Heart right ventricle (tissue), 16 donors: ENCODE data around the gene LRRC10. TPM values are rescaled to one million over a fixed set of nuclear protein-coding genes. Genes with fewer than 3 reads are reported as not detected.

ENCODE experiments used
- ATAC-seq, 8 donors: fragments of 200-7000 bp; cut with Tn5 transposase; one replicate each; pipeline ENCODE4 v1.9.1; 2020; ENCODE audit warnings: mild to moderate bottlenecking in 8 of 8, moderate library complexity in 8 of 8, moderate number of reproducible peaks in 1 of 8
- DNase-seq, 2 donors: peaks; one replicate each; pipeline ENCODE4 v3.0.0-alpha.2; 2020
- H3K27ac ChIP-seq, 10 donors: fragments of 200-600 bp; sonication (generic) in 2 of 10; one replicate each; pipeline versions ENCODE4 v1.5.0 to v1.8.0; 2020 to 2022; ENCODE audit warnings: mild to moderate bottlenecking in 3 of 10
- H3K27me3 ChIP-seq, 7 donors: fragments of 200-600 bp; one replicate each; pipeline ENCODE4 v1.8.0; 2021 to 2022; ENCODE audit warnings: mild to moderate bottlenecking in 2 of 7
- H3K36me3 ChIP-seq, 9 donors: fragments of 200-600 bp; sonication (generic) in 1 of 9; one replicate each; pipeline versions ENCODE4 v1.5.0 to v1.8.0; 2020 to 2022; ENCODE audit warnings: mild to moderate bottlenecking in 2 of 9
- H3K4me1 ChIP-seq, 9 donors: fragments of 200-600 bp; sonication (generic) in 1 of 9; one replicate each; pipeline versions ENCODE4 v1.5.0 to v1.8.0; 2020 to 2022; ENCODE audit warnings: mild to moderate bottlenecking in 4 of 9
- H3K4me3 ChIP-seq, 10 donors: fragments of 200-600 bp; sonication (generic) in 2 of 10; one replicate each; pipeline versions ENCODE4 v1.5.0 to v1.8.0; 2020 to 2022; ENCODE audit warnings: mild to moderate bottlenecking in 7 of 10, moderate library complexity in 2 of 10
- H3K9me3 ChIP-seq, 11 donors: fragments of 200-600 bp in 10 of 11; sonication (generic) in 2 of 11; one replicate each; pipeline versions ENCODE4 v1.5.0 to v1.8.0; 2013 to 2022; ENCODE audit warnings: mild to moderate bottlenecking in 2 of 11, control low read depth in 1 of 11, moderate library complexity in 1 of 11
- WGBS, 2 donors: extraction: QIAGEN DNeasy Blood & Tissue Kit; methylation state at CpG; one replicate each; pipeline ENCODE4 v1.1.7; 2013; ENCODE audit warnings: inconsistent platforms in 1 of 2; 5-methylcytosine and 5-hydroxymethylcytosine counted together
- intact Hi-C, 10 donors: fragments of 100-400 bp; cut with DNase I; formaldehyde crosslinking; loops; one replicate each; pipeline versions ENCODE4 v1.11.1 to v1.14.2; 2022
- polyA plus RNA-seq, 2 donors: library from polyadenylated mRNA; stranded (reverse); fragments of 200-250 nt; gene quantifications; one replicate each; pipeline ENCODE4 v1.2.3, GENCODE V29; 2013
- total RNA-seq, 10 donors: library from RNA; stranded (reverse); fragmentation: NEBNext Ultra II Directional in 3 of 10; extraction: Animal tissue kit (Norgen Biotek cat#: 25700) in 3 of 10; gene quantifications; one replicate each; pipeline versions ENCODE4 v1.2.1 to v1.2.4, GENCODE V29; 2021 to 2023
- TF ChIP-seq, protein P1 (sequence below), 9 donors: fragments of 200-600 bp; sonication (generic) in 2 of 9; IDR thresholded peaks; one replicate each; pipeline versions ENCODE4 v1.5.0 to v1.8.0; 2021 to 2022; ENCODE audit warnings: antibody characterized with exemption in 9 of 9, mild to moderate bottlenecking in 5 of 9, moderate library complexity in 1 of 9
- donor health status: Arrhythmogenic right ventricular cardiomyopathy.
- donor health status: ischemic (EF 13 %, LVEDD 7.1; RV severe dilation, severe dysfunction).
- donor health status: healthy with polysubstance abuse.
- donor health status: DM: no; HTN: yes; CAD: no.
- donor health status: DM: no; HTN: no; CAD: no.
- donor health status: ischemic (EF 25% LVEDD 6.9; RV normal size, moderate dysfunction).
- donor health status: ischemic (EF 25% LVEDD 5.7; RV mildly dilated, moderate dysfunction).
- donor health status: healthy.
- donor health status: DM: yes; HTN: yes; CAD: no.
- donor health status: Ischemic cardiomyopathy.
- donor health status: ischemic (EF 35%, LVEDD 5.7; RV mildly dilated, moderate dysfunction).
- donor health status: nonischemic (EF 11% LVEDD 7.7; RV severe dilation, severe dysfunction).
- donor health status: DM: yes; HTN: yes; CAD: no.
- donor health status: PGD.
- donor health status: ischemic (EF 29% LVEDD 5.4; RV normal size, mild dysfunction).
- donor health status: nonischemic (EF 23%, LVEDD 6.1; RV moderate dilation, normal function).

Gene LRRC10
- total and polyA plus RNA-seq, 12 donors = 3.4 to 75.7 (median 39.2) TPM

DNA sequence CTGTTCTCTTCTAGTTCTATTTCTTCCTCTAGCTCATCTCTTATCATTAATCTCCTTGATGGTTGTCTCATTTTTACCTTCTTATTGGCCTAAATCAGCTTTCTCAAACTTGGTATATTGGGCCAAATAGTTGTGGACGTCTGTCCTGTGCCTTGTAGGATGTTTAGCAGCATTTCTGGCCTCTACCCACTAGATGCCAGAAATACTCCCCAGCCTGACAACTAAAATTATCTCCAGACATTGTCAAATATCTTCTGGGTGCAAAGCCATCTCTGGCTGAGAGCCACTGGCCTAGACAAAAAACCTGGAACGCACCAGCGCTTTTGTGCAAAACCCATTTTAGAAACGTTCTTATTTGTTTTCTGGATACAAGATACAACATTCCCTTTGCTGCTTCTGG, 38.8 kb upstream of the LRRC10 start:
- peaks cover 0 to 3% (median 0%) of the 10 kb centered on the region in 11 donors for H3K9me3 ChIP-seq
- H3K4me3 ChIP-seq = no peak overlapping the region
- peak in 1 of 8 donors; percentile 37 for ATAC-seq
- no peaks in the 10 kb centered on the region for H3K36me3 ChIP-seq
- H3K27ac ChIP-seq = peak overlapping the region in 1 of 10 donors; percentile 3
- DNase-seq = no peak
- H3K27me3 ChIP-seq = no peaks in the 10 kb centered on the region
- TF ChIP-seq, protein P1, sequence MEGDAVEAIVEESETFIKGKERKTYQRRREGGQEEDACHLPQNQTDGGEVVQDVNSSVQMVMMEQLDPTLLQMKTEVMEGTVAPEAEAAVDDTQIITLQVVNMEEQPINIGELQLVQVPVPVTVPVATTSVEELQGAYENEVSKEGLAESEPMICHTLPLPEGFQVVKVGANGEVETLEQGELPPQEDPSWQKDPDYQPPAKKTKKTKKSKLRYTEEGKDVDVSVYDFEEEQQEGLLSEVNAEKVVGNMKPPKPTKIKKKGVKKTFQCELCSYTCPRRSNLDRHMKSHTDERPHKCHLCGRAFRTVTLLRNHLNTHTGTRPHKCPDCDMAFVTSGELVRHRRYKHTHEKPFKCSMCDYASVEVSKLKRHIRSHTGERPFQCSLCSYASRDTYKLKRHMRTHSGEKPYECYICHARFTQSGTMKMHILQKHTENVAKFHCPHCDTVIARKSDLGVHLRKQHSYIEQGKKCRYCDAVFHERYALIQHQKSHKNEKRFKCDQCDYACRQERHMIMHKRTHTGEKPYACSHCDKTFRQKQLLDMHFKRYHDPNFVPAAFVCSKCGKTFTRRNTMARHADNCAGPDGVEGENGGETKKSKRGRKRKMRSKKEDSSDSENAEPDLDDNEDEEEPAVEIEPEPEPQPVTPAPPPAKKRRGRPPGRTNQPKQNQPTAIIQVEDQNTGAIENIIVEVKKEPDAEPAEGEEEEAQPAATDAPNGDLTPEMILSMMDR (IDR thresholded peaks at IDR 0.05) = no peak
- intact Hi-C loops = no loop called here
- peaks cover 0 to 12% (median 0%) of the 10 kb centered on the region in 9 donors for H3K4me1 ChIP-seq
- WGBS, 2 donors = 29 to 43% methylated on average over 4 of the region's 4 CpGs

GRCh38 chr12:69648476-69648875, 37.8 kb upstream of the LRRC10 start:
- Histone ChIP-seq H3K36me3 (no peaks in the 10 kb centered on the region), H3K27me3 (no peaks in the 10 kb centered on the region), H3K4me3 (no peak overlapping the region), H3K4me1 (peaks cover 0 to 12% (median 0%) of the 10 kb centered on the region in 9 donors), H3K27ac (no peak overlapping the region), H3K9me3 (peaks cover 0 to 3% (median 0%) of the 10 kb centered on the region in 11 donors)
- peak in 2 of 8 donors; percentile 22 to 69 for ATAC-seq
- intact Hi-C loops = no loop called here
- no peak for DNase-seq
- TF ChIP-seq, protein P1 (IDR thresholded peaks at IDR 0.05) = no peak
- 66 to 84% methylated on average over 3 of the region's 3 CpGs for WGBS, 2 donors

DNA sequence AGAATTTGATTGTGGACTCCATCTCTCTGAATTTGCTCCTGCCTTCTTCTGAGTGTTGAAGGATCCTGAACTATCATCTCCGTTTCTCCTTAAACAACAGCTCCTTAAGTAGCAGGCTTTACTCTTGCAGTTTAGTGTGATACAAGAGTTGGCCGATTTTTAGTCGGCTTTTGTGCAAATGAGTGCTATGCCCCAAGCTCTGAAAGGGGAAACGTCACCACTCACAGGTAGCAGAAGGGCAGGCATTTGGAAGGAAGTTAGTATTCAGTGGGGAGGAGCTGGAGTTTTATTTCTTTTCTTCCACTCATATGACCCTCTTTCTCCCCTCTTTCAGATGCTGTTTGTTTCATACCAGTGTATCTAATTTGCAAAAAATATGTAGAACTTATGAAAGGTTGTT, 36.5 kb upstream of the LRRC10 start:
- TF ChIP-seq, protein P1 (IDR thresholded peaks at IDR 0.05) = no peak
- DNase-seq = no peak
- no peak for ATAC-seq
- Histone ChIP-seq H3K4me1 (peaks cover 0 to 15% (median 0%) of the 10 kb centered on the region in 9 donors), H3K27me3 (no peaks in the 10 kb centered on the region), H3K36me3 (no peaks in the 10 kb centered on the region), H3K9me3 (peaks cover 0 to 3% (median 0%) of the 10 kb centered on the region in 11 donors), H3K27ac (no peak overlapping the region), H3K4me3 (no peak overlapping the region)
- 69 to 79% methylated on average over 4 of the region's 4 CpGs for WGBS, 2 donors
- intact Hi-C loops = no loop called here

DNA sequence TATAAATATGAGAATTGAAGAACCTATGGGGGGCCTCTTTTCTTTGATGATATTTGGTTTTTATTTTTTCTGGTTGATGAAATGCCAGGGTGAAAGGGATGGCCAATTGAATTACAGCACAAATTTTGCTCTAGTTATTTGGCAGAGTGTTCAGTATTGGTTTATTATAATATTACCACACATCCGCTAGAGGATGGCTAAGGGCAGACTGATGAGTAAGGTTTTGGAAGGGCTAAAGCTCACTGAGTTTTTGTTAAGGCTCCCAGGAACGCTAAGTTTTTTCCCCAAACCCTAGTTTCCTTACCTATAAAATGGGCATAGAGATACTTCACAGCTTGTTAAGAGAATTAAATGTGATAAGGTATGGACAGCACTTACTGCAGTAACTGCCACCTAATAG, 34.3 kb upstream of the LRRC10 start:
- no peak for DNase-seq
- WGBS, 2 donors = 93 to 97% methylated on average over 2 of the region's 2 CpGs
- TF ChIP-seq, protein P1 (IDR thresholded peaks at IDR 0.05) = no peak

More for the DNA sequence above, 34.3 kb upstream of the LRRC10 start:
- H3K27ac ChIP-seq = no peak overlapping the region
- no peaks in the 10 kb centered on the region for H3K36me3 ChIP-seq
- H3K27me3 ChIP-seq = no peaks in the 10 kb centered on the region
- peaks cover 0 to 18% (median 0%) of the 10 kb centered on the region in 9 donors for H3K4me1 ChIP-seq
- no peak for ATAC-seq
- H3K4me3 ChIP-seq = no peak overlapping the region
- intact Hi-C loops = no loop called here
- peaks cover 0 to 2% (median 0%) of the 10 kb centered on the region in 11 donors for H3K9me3 ChIP-seq
